PC-9 (cell line): ENCODE results near the gene PI4KA. TPM values are rescaled to one million over a fixed set of nuclear protein-coding genes. Genes with fewer than 3 reads are reported as not detected.
"Not testable (repeated sequence)": the region's sequence is repeated elsewhere in the genome, so short reads cannot be mapped to it uniquely, and the experiment has no call there.

ENCODE experiments used
- BruUV-seq: library from RNA; stranded (reverse); fragments of 400-500 nt; replicated peaks from 2 replicates; lab custom pipeline; 2021; lab: Mats Ljungman, UMichigan
- CTCF ChIA-PET: fragments of 300-600 bp; sonication (Branson Sonifier 250); formaldehyde crosslinking; loops from one replicate; lab custom pipeline; 2022; ENCODE audit warnings: antibody characterized with exemption; lab: Charles Lee
- POLR2A ChIA-PET: fragments of 300-600 bp; sonication (Branson Sonifier 250); formaldehyde crosslinking; loops from one replicate; lab custom pipeline; 2022; ENCODE audit warnings: antibody characterized with exemption; ENCODE audit not compliant: unreplicated experiment; lab: Charles Lee
- DNase-seq, 2 experiments: peaks; one replicate each; pipeline versions ENCODE4 v3.0.0 to v3.0.0-alpha.2; 2015 to 2022; ENCODE audit warnings: mixed read lengths in 1 of 2
- H2AFZ ChIP-seq: fragments of 200-600 bp; sonication (generic); 2 replicates; pipeline ENCODE4 v1.8.1; 2017; ENCODE audit warnings: antibody characterized with exemption
- H3F3A ChIP-seq: fragments of 200-600 bp; sonication (generic); 2 replicates; pipeline ENCODE4 v1.8.1; 2017; ENCODE audit warnings: antibody characterized with exemption, mild to moderate bottlenecking, low read depth; ENCODE audit not compliant: insufficient read depth
- H3K27ac ChIP-seq: fragments of 200-600 bp; sonication (generic); 2 replicates; pipeline ENCODE4 v1.6.1; 2016; ENCODE audit warnings: mixed run types
- H3K27me3 ChIP-seq: fragments of 200-600 bp; sonication (generic); 2 replicates; pipeline ENCODE4 v1.6.1; 2016; ENCODE audit warnings: low read depth, mixed run types; ENCODE audit not compliant: insufficient read depth
- H3K36me3 ChIP-seq: fragments of 200-600 bp; sonication (generic); 2 replicates; pipeline ENCODE4 v1.6.1; 2016; ENCODE audit warnings: low read depth, mixed run types
- H3K4me1 ChIP-seq: fragments of 200-600 bp; sonication (generic); replicated peaks from 2 replicates; pipeline ENCODE4 v1.6.1; 2016; ENCODE audit warnings: mixed run types; ENCODE audit not compliant: insufficient read depth
- H3K4me2 ChIP-seq: fragments of 200-600 bp; sonication (generic); 2 replicates; pipeline ENCODE4 v1.6.1; 2017; ENCODE audit warnings: mixed run types
- H3K4me3 ChIP-seq: fragments of 200-600 bp; sonication (generic); 2 replicates; pipeline ENCODE4 v1.6.1; 2016; ENCODE audit warnings: mixed run types
- H3K79me2 ChIP-seq: fragments of 200-600 bp; sonication (generic); 2 replicates; pipeline ENCODE4 v1.6.1; 2017; ENCODE audit warnings: low read depth, mixed run types
- H3K9me2 ChIP-seq: fragments of 200-600 bp; sonication (generic); 2 replicates; pipeline ENCODE4 v1.8.1; 2017; ENCODE audit warnings: mild to moderate bottlenecking; ENCODE audit not compliant: insufficient read depth
- H3K9me3 ChIP-seq: fragments of 200-600 bp; sonication (generic); 2 replicates; pipeline ENCODE4 v1.8.1; 2016; ENCODE audit warnings: low read depth; ENCODE audit not compliant: insufficient read depth
- H4K20me1 ChIP-seq: fragments of 200-600 bp; sonication (generic); 2 replicates; pipeline ENCODE4 v1.8.1; 2017; ENCODE audit not compliant: insufficient read depth
- EZH2 ChIP-seq: fragments of 200-600 bp; sonication (generic); IDR thresholded peaks from 2 replicates; pipeline ENCODE4 v1.8.0; 2017; ENCODE audit warnings: antibody characterized with exemption, low read depth
- intact Hi-C: fragments of 100-400 bp; cut with micrococcal nuclease; formaldehyde crosslinking; loops from one replicate; pipeline ENCODE4 v1.10.0; 2022; ENCODE audit not compliant: unreplicated experiment
- total RNA-seq: library from RNA; stranded (reverse); gene quantifications from 2 replicates; pipeline ENCODE4 v1.2.3, GENCODE V29; 2021
- TF ChIP-seq, protein P1 (sequence below): fragments of 200-600 bp; sonication (generic); conservative IDR thresholded peaks from 2 replicates; pipeline ENCODE4 v1.6.1; 2017; ENCODE audit warnings: mixed run types, antibody characterized with exemption, mild to moderate bottlenecking, moderate library complexity

PI4KA gene
- total RNA-seq, 1 experiment from 2014 or later, result 27.9 TPM

DNA sequence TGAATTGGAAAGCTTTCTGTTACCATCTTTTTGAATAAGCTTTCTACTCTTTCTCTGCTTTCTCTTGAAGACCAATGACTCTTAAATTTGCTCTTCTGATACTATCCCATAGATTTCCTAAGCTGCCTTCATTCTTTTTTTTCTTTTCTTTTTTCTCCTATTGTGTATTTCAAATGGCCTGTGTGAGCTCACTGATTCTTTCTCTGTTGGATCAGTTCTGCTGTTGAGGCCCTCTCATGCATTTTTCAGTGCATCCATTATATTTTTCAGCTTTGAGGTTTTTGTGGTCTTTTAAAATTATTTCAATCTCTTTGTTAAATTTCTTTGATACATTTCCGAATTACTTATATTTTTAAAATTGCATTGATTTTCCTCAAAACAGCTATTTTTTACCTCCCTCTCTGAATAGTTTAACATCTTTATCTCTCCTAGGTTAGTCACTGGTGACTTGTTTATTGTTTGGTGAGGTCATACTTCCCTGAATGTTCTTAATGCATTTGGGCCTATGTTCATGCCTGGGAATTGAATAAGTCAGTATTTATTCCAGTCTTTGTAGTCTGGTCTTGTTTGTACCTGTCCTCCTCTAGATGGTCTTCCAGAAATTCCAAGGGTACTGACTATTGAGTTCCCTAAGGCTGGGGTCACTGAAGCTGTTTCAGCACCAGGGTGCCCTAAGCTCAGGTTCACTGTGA lies 195.3 kb downstream of the PI4KA start:
- Histone ChIP-seq H3K4me3 (no peak overlapping the region), H3K4me2 (no peak overlapping the region), H3F3A (no peaks in the 10 kb centered on the region), H3K9me3 (no peaks in the 10 kb centered on the region), H3K79me2 (no peaks in the 10 kb centered on the region), H3K36me3 (no peaks in the 10 kb centered on the region), H4K20me1 (no peaks in the 10 kb centered on the region), H2AFZ (no peak overlapping the region), H3K9me2 (no peaks in the 10 kb centered on the region), H3K4me1 (no peaks in the 10 kb centered on the region), H3K27ac (no peak overlapping the region), H3K27me3 (peaks cover 14% of the 10 kb centered on the region)
- CTCF ChIA-PET, result no interaction called here
- TF ChIP-seq, protein P1, sequence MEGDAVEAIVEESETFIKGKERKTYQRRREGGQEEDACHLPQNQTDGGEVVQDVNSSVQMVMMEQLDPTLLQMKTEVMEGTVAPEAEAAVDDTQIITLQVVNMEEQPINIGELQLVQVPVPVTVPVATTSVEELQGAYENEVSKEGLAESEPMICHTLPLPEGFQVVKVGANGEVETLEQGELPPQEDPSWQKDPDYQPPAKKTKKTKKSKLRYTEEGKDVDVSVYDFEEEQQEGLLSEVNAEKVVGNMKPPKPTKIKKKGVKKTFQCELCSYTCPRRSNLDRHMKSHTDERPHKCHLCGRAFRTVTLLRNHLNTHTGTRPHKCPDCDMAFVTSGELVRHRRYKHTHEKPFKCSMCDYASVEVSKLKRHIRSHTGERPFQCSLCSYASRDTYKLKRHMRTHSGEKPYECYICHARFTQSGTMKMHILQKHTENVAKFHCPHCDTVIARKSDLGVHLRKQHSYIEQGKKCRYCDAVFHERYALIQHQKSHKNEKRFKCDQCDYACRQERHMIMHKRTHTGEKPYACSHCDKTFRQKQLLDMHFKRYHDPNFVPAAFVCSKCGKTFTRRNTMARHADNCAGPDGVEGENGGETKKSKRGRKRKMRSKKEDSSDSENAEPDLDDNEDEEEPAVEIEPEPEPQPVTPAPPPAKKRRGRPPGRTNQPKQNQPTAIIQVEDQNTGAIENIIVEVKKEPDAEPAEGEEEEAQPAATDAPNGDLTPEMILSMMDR, result no peak
- no peak for TF ChIP-seq EZH2
- intact Hi-C loops, result no loop called here
- DNase-seq, result no peak
- BruUV-seq, result no TSS peak
- POLR2A ChIA-PET, result no interaction called here

DNA sequence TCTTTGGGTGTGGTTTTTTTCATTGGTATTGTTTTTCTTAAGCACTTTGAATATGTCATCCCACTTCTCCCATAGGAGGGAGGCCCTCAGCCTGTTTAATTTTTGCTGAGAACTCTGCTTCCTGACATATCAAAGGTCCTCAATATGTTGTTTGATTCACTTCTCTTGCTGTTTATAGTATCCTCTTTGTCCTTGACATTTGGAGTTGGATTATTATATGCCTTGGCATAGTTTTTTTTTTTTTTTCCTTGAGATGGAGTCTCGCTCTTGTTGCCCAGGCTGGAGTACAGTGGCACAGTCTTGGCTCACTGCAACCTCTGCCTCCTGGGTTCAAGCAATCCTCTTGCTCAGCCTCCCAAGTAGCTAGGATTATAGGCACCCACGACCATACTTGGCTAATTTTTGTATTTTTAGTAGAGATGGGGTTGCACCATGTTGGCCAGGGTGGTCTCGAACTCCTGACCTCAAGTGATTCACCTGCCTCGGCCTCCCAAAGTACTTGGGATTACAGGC lies 196.0 kb downstream of the PI4KA start:
- H3K4me2 ChIP-seq, H3K4me1 ChIP-seq, intact Hi-C loops, H3K9me2 ChIP-seq, H3F3A ChIP-seq, H2AFZ ChIP-seq, DNase-seq, H3K4me3 ChIP-seq, H3K36me3 ChIP-seq, H3K79me2 ChIP-seq, POLR2A ChIA-PET, H3K27ac ChIP-seq, BruUV-seq, CTCF ChIA-PET, H4K20me1 ChIP-seq, H3K9me3 ChIP-seq: not testable (repeated sequence)
- H3K27me3 ChIP-seq, result peaks cover 20% of the 10 kb centered on the region

DNA sequence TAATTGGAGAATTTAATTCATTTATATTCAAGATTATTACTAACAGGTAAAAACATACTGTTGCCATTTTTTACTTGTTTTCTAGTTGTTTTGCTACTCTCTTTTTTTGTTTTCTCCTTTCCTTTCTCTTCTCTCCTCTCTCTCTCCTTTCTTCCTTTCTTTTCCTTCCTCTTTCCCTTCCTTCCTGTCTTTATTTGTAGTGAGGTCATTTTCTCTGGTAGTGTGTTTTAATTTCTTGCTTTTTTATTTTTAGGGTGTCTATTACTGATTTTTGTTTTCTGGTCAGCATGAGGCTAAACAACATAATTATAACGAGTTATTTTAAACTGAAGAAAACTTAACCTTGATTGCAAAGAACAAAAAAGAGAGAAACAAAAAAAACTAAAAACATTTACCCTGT lies 197.1 kb downstream of the PI4KA start:
- Histone ChIP-seq H2AFZ (no peak overlapping the region), H3K9me2 (no peaks in the 10 kb centered on the region), H3K4me1 (no peaks in the 10 kb centered on the region), H3K79me2 (no peaks in the 10 kb centered on the region), H3K4me3 (no peak overlapping the region), H4K20me1 (no peaks in the 10 kb centered on the region), H3K9me3 (no peaks in the 10 kb centered on the region), H3F3A (no peaks in the 10 kb centered on the region), H3K36me3 (no peaks in the 10 kb centered on the region), H3K27me3 (peaks cover 20% of the 10 kb centered on the region), H3K27ac (no peak overlapping the region), H3K4me2 (no peak overlapping the region)
- TF ChIP-seq, protein P1, result no peak
- TF ChIP-seq EZH2, result no peak
- BruUV-seq, result no TSS peak
- intact Hi-C loops, result no loop called here
- POLR2A ChIA-PET, result no interaction called here
- DNase-seq, result no peak
- CTCF ChIA-PET, result no interaction called here
